GM21825 (cell line): Measurements from ENCODE around the gene PTOV1.

Experiments used
- ATAC-seq: cut with Tn5 transposase; IDR thresholded peaks from one replicate; pipeline ENCODE4 v1.9.1; 2021; ENCODE audit warnings: mild to moderate bottlenecking, moderate library complexity; ENCODE audit not compliant: unreplicated experiment

Gene PTOV1

GRCh38 chr19:49887665-49888509 lies 36.9 kb downstream of the PTOV1 start:
- ATAC-seq: no peak

- no peak for ATAC-seq
These were observed 37.5 kb downstream of the PTOV1 start for GRCh38 chr19:49888510-49888824.

GRCh38 chr19:49889038-49889686 lies 38.2 kb downstream of the PTOV1 start:
- ATAC-seq: no peak

- no peak for ATAC-seq
These were observed 38.9 kb downstream of the PTOV1 start for GRCh38 chr19:49889687-49890348.

GRCh38 chr19:49890349-49891311 lies 39.7 kb downstream of the PTOV1 start:
- ATAC-seq: no peak

- ATAC-seq: no peak
These were observed 40.4 kb downstream of the PTOV1 start for GRCh38 chr19:49891393-49891792.

- ATAC-seq: no peak
These were observed 41.8 kb downstream of the PTOV1 start for GRCh38 chr19:49892716-49893115.

GRCh38 chr19:49894011-49894664 lies 43.2 kb downstream of the PTOV1 start:
- ATAC-seq: no peak

GRCh38 chr19:49894879-49895565 lies 44.1 kb downstream of the PTOV1 start:
- no peak for ATAC-seq

GRCh38 chr19:49895566-49896297 lies 44.8 kb downstream of the PTOV1 start:
- ATAC-seq: no peak

GRCh38 chr19:49896863-49897621 lies 46.1 kb downstream of the PTOV1 start, which contains the start of gene IL4I1:
Gene IL4I1, minus strand, starts transcription at chr19:49896887. Its CDS starts 727 bp downstream, at chr19:49896160.
- peak; percentile 43 for ATAC-seq

GRCh38 chr19:49904136-49904535 lies 53.2 kb downstream of the PTOV1 start:
- no peak for ATAC-seq

GRCh38 chr19:49906879-49907564 lies 56.1 kb downstream of the PTOV1 start:
- no peak for ATAC-seq

GRCh38 chr19:49907745-49908446 lies 56.9 kb downstream of the PTOV1 start:
- ATAC-seq: no peak

- ATAC-seq: no peak
These were observed 57.8 kb downstream of the PTOV1 start for GRCh38 chr19:49908480-49909420.

- ATAC-seq: no peak
These were observed 59.2 kb downstream of the PTOV1 start for GRCh38 chr19:49910179-49910578.
